HL-60 (cell line): Measurements from ENCODE around the gene PCP4.

Experiments used
- DNase-seq, 2 experiments: peaks; one replicate each; pipeline ENCODE4 v3.0.0-alpha.2; 2010 to 2020; ENCODE audit warnings: low read depth in 1 of 2, low spot score in 1 of 2
- H3K27ac ChIP-seq: fragments of 250-450 bp; sonication (Bioruptor Pico); replicated peaks from 2 replicates; pipeline ENCODE4 v1.5.1; 2020; ENCODE audit warnings: mild to moderate bottlenecking, moderate library complexity
- H3K27me3 ChIP-seq: fragments of 250-450 bp; sonication (Bioruptor Pico); 2 replicates; pipeline ENCODE4 v1.5.1; 2021; ENCODE audit warnings: mild to moderate bottlenecking, moderate library complexity; ENCODE audit not compliant: insufficient read depth, poor library complexity, severe bottlenecking
- H3K4me3 ChIP-seq: replicated peaks from 2 replicates; pipeline ENCODE4 v1.5.1; 2011; ENCODE audit warnings: mild to moderate bottlenecking, control low read depth, low read length; ENCODE audit not compliant: insufficient read depth
- GABPA ChIP-seq: IDR thresholded peaks from 2 replicates; pipeline ENCODE4 v1.6.1; 2012; ENCODE audit warnings: low read depth
- POLR2AphosphoS5 ChIP-seq: IDR thresholded peaks from 2 replicates; pipeline ENCODE4 v1.6.1; 2012; ENCODE audit warnings: low read depth
- SPI1 ChIP-seq: IDR thresholded peaks from 2 replicates; pipeline ENCODE4 v1.6.1; 2012; ENCODE audit warnings: low read depth, mild to moderate bottlenecking, borderline replicate concordance
- long read RNA-seq: library from polyadenylated mRNA; unstranded; transcript quantifications from one replicate; pipeline ENCODE4 v2.0.0, GENCODE V29; 2020
- TF ChIP-seq, protein P1 (sequence below): IDR thresholded peaks from one replicate; pipeline ENCODE4 v1.5.1; 2011; ENCODE audit warnings: low read length, control low read depth, inconsistent platforms; ENCODE audit not compliant: insufficient read depth
- TF ChIP-seq, protein P2 (sequence below): IDR thresholded peaks from 2 replicates; pipeline ENCODE4 v1.6.1; 2012; ENCODE audit warnings: low read depth; ENCODE audit not compliant: insufficient replicate concordance

Gene PCP4
- long read RNA-seq: 0 reads

GRCh38 chr21:39867198-39867650 is at the start of gene PCP4:
PCP4 (plus strand) TSS chr21:39867438; CDS start chr21:39867502, 64 bp downstream.
- no peak within 1 kb of the TSS for H3K4me3 ChIP-seq
- peak in 1 of 2 experiments; percentile 30 for DNase-seq
- no peak within 1 kb of the TSS for H3K27ac ChIP-seq
- peaks cover 4% of the 10 kb centered on the region for H3K27me3 ChIP-seq
- TF ChIP-seq GABPA (no peak), SPI1 (no peak), POLR2AphosphoS5 (no peak)
- TF ChIP-seq, protein P1, sequence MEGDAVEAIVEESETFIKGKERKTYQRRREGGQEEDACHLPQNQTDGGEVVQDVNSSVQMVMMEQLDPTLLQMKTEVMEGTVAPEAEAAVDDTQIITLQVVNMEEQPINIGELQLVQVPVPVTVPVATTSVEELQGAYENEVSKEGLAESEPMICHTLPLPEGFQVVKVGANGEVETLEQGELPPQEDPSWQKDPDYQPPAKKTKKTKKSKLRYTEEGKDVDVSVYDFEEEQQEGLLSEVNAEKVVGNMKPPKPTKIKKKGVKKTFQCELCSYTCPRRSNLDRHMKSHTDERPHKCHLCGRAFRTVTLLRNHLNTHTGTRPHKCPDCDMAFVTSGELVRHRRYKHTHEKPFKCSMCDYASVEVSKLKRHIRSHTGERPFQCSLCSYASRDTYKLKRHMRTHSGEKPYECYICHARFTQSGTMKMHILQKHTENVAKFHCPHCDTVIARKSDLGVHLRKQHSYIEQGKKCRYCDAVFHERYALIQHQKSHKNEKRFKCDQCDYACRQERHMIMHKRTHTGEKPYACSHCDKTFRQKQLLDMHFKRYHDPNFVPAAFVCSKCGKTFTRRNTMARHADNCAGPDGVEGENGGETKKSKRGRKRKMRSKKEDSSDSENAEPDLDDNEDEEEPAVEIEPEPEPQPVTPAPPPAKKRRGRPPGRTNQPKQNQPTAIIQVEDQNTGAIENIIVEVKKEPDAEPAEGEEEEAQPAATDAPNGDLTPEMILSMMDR: peak; percentile 59
- TF ChIP-seq, protein P2, sequence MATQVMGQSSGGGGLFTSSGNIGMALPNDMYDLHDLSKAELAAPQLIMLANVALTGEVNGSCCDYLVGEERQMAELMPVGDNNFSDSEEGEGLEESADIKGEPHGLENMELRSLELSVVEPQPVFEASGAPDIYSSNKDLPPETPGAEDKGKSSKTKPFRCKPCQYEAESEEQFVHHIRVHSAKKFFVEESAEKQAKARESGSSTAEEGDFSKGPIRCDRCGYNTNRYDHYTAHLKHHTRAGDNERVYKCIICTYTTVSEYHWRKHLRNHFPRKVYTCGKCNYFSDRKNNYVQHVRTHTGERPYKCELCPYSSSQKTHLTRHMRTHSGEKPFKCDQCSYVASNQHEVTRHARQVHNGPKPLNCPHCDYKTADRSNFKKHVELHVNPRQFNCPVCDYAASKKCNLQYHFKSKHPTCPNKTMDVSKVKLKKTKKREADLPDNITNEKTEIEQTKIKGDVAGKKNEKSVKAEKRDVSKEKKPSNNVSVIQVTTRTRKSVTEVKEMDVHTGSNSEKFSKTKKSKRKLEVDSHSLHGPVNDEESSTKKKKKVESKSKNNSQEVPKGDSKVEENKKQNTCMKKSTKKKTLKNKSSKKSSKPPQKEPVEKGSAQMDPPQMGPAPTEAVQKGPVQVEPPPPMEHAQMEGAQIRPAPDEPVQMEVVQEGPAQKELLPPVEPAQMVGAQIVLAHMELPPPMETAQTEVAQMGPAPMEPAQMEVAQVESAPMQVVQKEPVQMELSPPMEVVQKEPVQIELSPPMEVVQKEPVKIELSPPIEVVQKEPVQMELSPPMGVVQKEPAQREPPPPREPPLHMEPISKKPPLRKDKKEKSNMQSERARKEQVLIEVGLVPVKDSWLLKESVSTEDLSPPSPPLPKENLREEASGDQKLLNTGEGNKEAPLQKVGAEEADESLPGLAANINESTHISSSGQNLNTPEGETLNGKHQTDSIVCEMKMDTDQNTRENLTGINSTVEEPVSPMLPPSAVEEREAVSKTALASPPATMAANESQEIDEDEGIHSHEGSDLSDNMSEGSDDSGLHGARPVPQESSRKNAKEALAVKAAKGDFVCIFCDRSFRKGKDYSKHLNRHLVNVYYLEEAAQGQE: no peak

DNA sequence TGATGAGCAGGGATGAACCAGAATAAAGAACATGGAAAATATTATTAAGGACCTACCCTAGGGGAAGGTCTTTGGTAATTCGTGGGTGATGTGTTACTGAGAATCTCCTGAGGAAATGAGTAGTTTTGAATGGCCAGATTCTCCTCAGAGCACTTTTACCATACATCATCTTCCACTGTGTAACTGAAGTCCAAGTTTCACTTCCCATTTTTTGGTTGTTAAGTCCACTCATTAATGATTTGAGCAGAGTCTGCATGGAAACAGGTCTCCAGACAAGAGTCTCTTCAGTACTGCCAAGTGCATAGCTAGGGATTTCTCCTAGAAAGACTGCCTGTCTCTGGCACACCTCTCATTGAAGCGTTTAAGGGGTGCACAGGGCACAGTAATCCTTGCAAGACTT is 48.7 kb upstream of the PCP4 start:
- TF ChIP-seq, protein P2: no peak
- TF ChIP-seq POLR2AphosphoS5: no peak
- no peak for TF ChIP-seq SPI1
- no peak for TF ChIP-seq GABPA
- TF ChIP-seq, protein P1: no peak
- Histone ChIP-seq H3K27me3 (peaks cover 4% of the 10 kb centered on the region), H3K27ac (no peak overlapping the region), H3K4me3 (no peak overlapping the region)
- DNase-seq: no peak

- no peak for DNase-seq
Observed at GRCh38 chr21:39822042-39822441, 45.2 kb upstream of the PCP4 start.

More at GRCh38 chr21:39822042-39822441, 45.2 kb upstream of the PCP4 start:
- H3K27me3 ChIP-seq: no peaks in the 10 kb centered on the region
- TF ChIP-seq, protein P2: no peak
- TF ChIP-seq POLR2AphosphoS5: no peak
- TF ChIP-seq, protein P1: no peak
- TF ChIP-seq SPI1: no peak
- no peak for TF ChIP-seq GABPA
- no peak overlapping the region for H3K27ac ChIP-seq
- H3K4me3 ChIP-seq: no peak overlapping the region
